Neuronal stem cell (in vitro differentiated cells): ENCODE data around the gene OR51A4.

Source experiments
- DNase-seq: peaks from one replicate; pipeline ENCODE4 v3.0.0-alpha.2; 2013; ENCODE audit warnings: low spot score
- H2AFZ ChIP-seq: one replicate; pipeline ENCODE4 v1.6.1; 2013; ENCODE audit warnings: mild to moderate bottlenecking, low read length, inconsistent platforms
- H2AK5ac ChIP-seq: 2 replicates; pipeline ENCODE4 v1.6.1; 2013; ENCODE audit warnings: low read depth, mild to moderate bottlenecking, inconsistent platforms, low read length, moderate library complexity, mixed read lengths
- H2BK120ac ChIP-seq: 2 replicates; pipeline ENCODE4 v1.6.1; 2013; ENCODE audit warnings: low read depth, mild to moderate bottlenecking, inconsistent platforms, low read length, moderate library complexity, mixed read lengths
- H2BK12ac ChIP-seq: one replicate; pipeline ENCODE4 v1.6.1; 2013; ENCODE audit warnings: low read length, inconsistent platforms
- H2BK15ac ChIP-seq: 2 replicates; pipeline ENCODE4 v1.6.1; 2013; ENCODE audit warnings: mild to moderate bottlenecking, low read length, inconsistent platforms, mixed read lengths
- H2BK5ac ChIP-seq: one replicate; pipeline ENCODE4 v1.6.1; 2013; ENCODE audit warnings: inconsistent platforms, mild to moderate bottlenecking, low read length, moderate library complexity
- H3K14ac ChIP-seq: one replicate; pipeline ENCODE4 v1.6.1; 2013; ENCODE audit warnings: low read length, inconsistent platforms
- H3K18ac ChIP-seq: 2 replicates; pipeline ENCODE4 v1.6.1; 2013; ENCODE audit warnings: low read length, inconsistent platforms
- H3K23ac ChIP-seq: 2 replicates; pipeline ENCODE4 v1.6.1; 2013; ENCODE audit warnings: low read depth, mild to moderate bottlenecking, mixed read lengths, low read length, inconsistent platforms; ENCODE audit not compliant: poor library complexity
- H3K27ac ChIP-seq: replicated peaks from 3 replicates; pipeline ENCODE4 v1.5.1; 2013; ENCODE audit warnings: low read length, inconsistent platforms
- H3K27me3 ChIP-seq, 3 experiments: 2 replicates each; pipeline ENCODE4 v1.6.1; 2013; ENCODE audit warnings: low read length in 3 of 3, mild to moderate bottlenecking in 2 of 3, inconsistent platforms in 1 of 3, low read depth in 1 of 3, mixed read lengths in 1 of 3, moderate library complexity in 1 of 3; ENCODE audit not compliant: control insufficient read depth in 3 of 3, insufficient read depth in 3 of 3
- H3K36me3 ChIP-seq, 2 donors: replicated peaks in 1 of 2; 2 replicates each; pipeline ENCODE4 v1.6.1; 2013; ENCODE audit warnings: low read length in 2 of 2; ENCODE audit not compliant: control insufficient read depth in 2 of 2, insufficient read depth in 2 of 2
- H3K4ac ChIP-seq: 2 replicates; pipeline ENCODE4 v1.6.1; 2013; ENCODE audit warnings: inconsistent platforms, mild to moderate bottlenecking, low read length, moderate library complexity
- H3K4me1 ChIP-seq, 2 donors: 1 replicate in 1 of 2; 2 replicates in 1 of 2; pipeline ENCODE4 v1.6.1; 2013; ENCODE audit warnings: low read length in 2 of 2, low read depth in 1 of 2; ENCODE audit not compliant: control insufficient read depth in 2 of 2, insufficient read depth in 1 of 2
- H3K4me2 ChIP-seq: one replicate; pipeline ENCODE4 v1.6.1; 2013; ENCODE audit warnings: mild to moderate bottlenecking, low read length, inconsistent platforms; ENCODE audit not compliant: insufficient read depth, poor library complexity, severe bottlenecking
- H3K4me3 ChIP-seq, 2 donors: 2 replicates each; pipeline ENCODE4 v1.5.1; 2013; ENCODE audit warnings: low read length in 2 of 2, mild to moderate bottlenecking in 2 of 2, inconsistent platforms in 1 of 2, moderate library complexity in 1 of 2
- H3K79me1 ChIP-seq: one replicate; pipeline ENCODE4 v1.6.1; 2013; ENCODE audit warnings: low read depth, mild to moderate bottlenecking, inconsistent platforms, low read length, moderate library complexity
- H3K9ac ChIP-seq: one replicate; pipeline ENCODE4 v1.6.1; 2013; ENCODE audit warnings: mild to moderate bottlenecking, low read depth, low read length, inconsistent platforms; ENCODE audit not compliant: poor library complexity
- H3K9me3 ChIP-seq, 2 donors: replicated peaks in 1 of 2; 2 replicates each; pipeline versions ENCODE3 to v1.6.1; 2013; ENCODE audit warnings: low read length in 2 of 2, mild to moderate bottlenecking in 2 of 2, inconsistent platforms in 1 of 2, low read depth in 1 of 2, mixed read lengths in 1 of 2, moderate library complexity in 1 of 2; ENCODE audit not compliant: control insufficient read depth in 2 of 2, insufficient read depth in 1 of 2
- H4K8ac ChIP-seq: one replicate; pipeline ENCODE4 v1.6.1; 2013; ENCODE audit warnings: low read depth, mild to moderate bottlenecking, inconsistent platforms, low read length, moderate library complexity
- H4K91ac ChIP-seq: one replicate; pipeline ENCODE4 v1.6.1; 2013; ENCODE audit warnings: low read length, low read depth, mild to moderate bottlenecking, inconsistent platforms; ENCODE audit not compliant: poor library complexity
- WGBS, 2 donors: extraction: QIAGEN DNeasy Blood & Tissue Kit; methylation state at CpG; one replicate each; pipeline ENCODE4 v1.1.7; 2013; ENCODE audit warnings: missing lambda C conversion rate in 2 of 2, mixed read lengths in 1 of 2; ENCODE audit not compliant: insufficient read length in 2 of 2, insufficient replicate concordance in 1 of 2; ENCODE audit errors: extremely low coverage in 2 of 2; 5-methylcytosine and 5-hydroxymethylcytosine counted together

Gene OR51A4

GRCh38 chr11:4982678-4983077 is 35.3 kb upstream of the OR51A4 start:
- Histone ChIP-seq H3K4me1 (no peaks in the 10 kb centered on the region), H4K91ac (no peak overlapping the region), H3K23ac (no peak overlapping the region), H2BK15ac (no peak overlapping the region), H3K9me3 (no peaks in the 10 kb centered on the region), H2AFZ (no peak overlapping the region), H2BK12ac (no peak overlapping the region), H3K4ac (no peak overlapping the region), H3K4me2 (no peak overlapping the region), H3K18ac (no peak overlapping the region), H3K27me3 (no peaks in the 10 kb centered on the region), H3K14ac (no peak overlapping the region), H3K4me3 (no peak overlapping the region), H3K27ac (no peak overlapping the region), H3K36me3 (no peaks in the 10 kb centered on the region), H2BK5ac (no peak overlapping the region), H3K9ac (no peak overlapping the region), H4K8ac (no peak overlapping the region), H2AK5ac (no peak overlapping the region), H2BK120ac (no peak overlapping the region), H3K79me1 (no peaks in the 10 kb centered on the region)
- WGBS, 2 donors = no CpG with 5 or more reads among the region's 3 CpGs
- DNase-seq = no peak

DNA sequence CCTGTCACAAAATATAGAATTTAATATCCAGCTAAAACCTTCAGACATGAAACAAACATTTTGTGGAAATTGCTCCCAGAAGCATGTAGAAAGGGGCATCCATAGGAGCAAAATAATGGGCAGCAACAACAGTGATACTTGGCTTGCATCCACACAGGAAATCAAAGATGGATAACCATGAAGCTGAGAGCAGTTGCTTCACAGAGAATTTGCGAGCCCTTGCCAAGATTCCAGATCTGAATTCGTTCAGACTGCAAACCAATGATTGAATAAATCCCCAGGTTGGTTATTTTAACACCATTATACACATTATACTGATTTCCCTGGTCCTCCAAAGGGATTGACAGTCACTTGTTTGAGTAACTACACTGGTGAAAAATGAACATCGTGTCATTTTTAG is 31.6 kb upstream of the OR51A4 start:
- Histone ChIP-seq H2BK12ac (no peak overlapping the region), H3K9ac (no peak overlapping the region), H3K27me3 (no peaks in the 10 kb centered on the region), H3K4me3 (no peak overlapping the region), H4K91ac (no peak overlapping the region), H3K9me3 (no peaks in the 10 kb centered on the region), H3K79me1 (no peaks in the 10 kb centered on the region), H2BK120ac (no peak overlapping the region), H3K27ac (no peak overlapping the region), H3K4me2 (no peak overlapping the region), H3K4me1 (no peaks in the 10 kb centered on the region), H4K8ac (no peak overlapping the region), H3K23ac (no peak overlapping the region), H3K14ac (no peak overlapping the region), H3K36me3 (no peaks in the 10 kb centered on the region), H2AFZ (no peak overlapping the region), H3K18ac (no peak overlapping the region), H3K4ac (no peak overlapping the region), H2AK5ac (no peak overlapping the region), H2BK15ac (no peak overlapping the region), H2BK5ac (no peak overlapping the region)
- DNase-seq = no peak
- no CpG with 5 or more reads among the region's 3 CpGs for WGBS, 2 donors

GRCh38 chr11:4975436-4975835 is 28.0 kb upstream of the OR51A4 start:
- no peaks in the 10 kb centered on the region for H3K27me3 ChIP-seq
- H2BK12ac ChIP-seq = no peak overlapping the region
- no peak overlapping the region for H3K23ac ChIP-seq
- no peaks in the 10 kb centered on the region for H3K36me3 ChIP-seq
- H3K18ac ChIP-seq = no peak overlapping the region
- no peak overlapping the region for H4K8ac ChIP-seq
- WGBS, 2 donors = no CpG with 5 or more reads among the region's 5 CpGs
- H2BK15ac ChIP-seq = no peak overlapping the region
- H3K9ac ChIP-seq = no peak overlapping the region
- no peak overlapping the region for H2BK5ac ChIP-seq
- no peak for DNase-seq
- no peak overlapping the region for H3K14ac ChIP-seq
- H2AK5ac ChIP-seq = no peak overlapping the region
- no peak overlapping the region for H3K4me2 ChIP-seq
- H3K27ac ChIP-seq = no peak overlapping the region
- no peak overlapping the region for H2AFZ ChIP-seq
- no peak overlapping the region for H4K91ac ChIP-seq
- H3K4me3 ChIP-seq = no peak overlapping the region
- no peaks in the 10 kb centered on the region for H3K9me3 ChIP-seq
- no peaks in the 10 kb centered on the region for H3K4me1 ChIP-seq
- H2BK120ac ChIP-seq = no peak overlapping the region
- no peaks in the 10 kb centered on the region for H3K79me1 ChIP-seq
- no peak overlapping the region for H3K4ac ChIP-seq

- no peak overlapping the region for H2BK5ac ChIP-seq
- H2BK12ac ChIP-seq = no peak overlapping the region
- no peak overlapping the region for H2AK5ac ChIP-seq
- H2BK120ac ChIP-seq = no peak overlapping the region
- no peak overlapping the region for H2BK15ac ChIP-seq
- no peak overlapping the region for H3K23ac ChIP-seq
- H3K14ac ChIP-seq = no peak overlapping the region
- H2AFZ ChIP-seq = no peak overlapping the region
- H3K4me2 ChIP-seq = no peak overlapping the region
- peaks cover 0 to 1% of the 10 kb centered on the region in 2 donors for H3K9me3 ChIP-seq
- H4K91ac ChIP-seq = no peak overlapping the region
- DNase-seq = no peak
- no peaks in the 10 kb centered on the region for H3K79me1 ChIP-seq
- no peaks in the 10 kb centered on the region for H3K27me3 ChIP-seq
- no peaks in the 10 kb centered on the region for H3K36me3 ChIP-seq
- no peak overlapping the region for H3K4me3 ChIP-seq
- no peak overlapping the region for H4K8ac ChIP-seq
- H3K18ac ChIP-seq = no peak overlapping the region
- no peak overlapping the region for H3K4ac ChIP-seq
- H3K27ac ChIP-seq = no peak overlapping the region
- H3K9ac ChIP-seq = no peak overlapping the region
- no CpG with 5 or more reads among the region's 1 CpG for WGBS, 2 donors
- no peaks in the 10 kb centered on the region for H3K4me1 ChIP-seq
Measured at GRCh38 chr11:4962816-4963215, 15.4 kb upstream of the OR51A4 start.
